NT2/D1 (cell line): Measurements from ENCODE around the gene GRB10.

Source experiments
- SUZ12 ChIP-seq: IDR thresholded peaks from 2 replicates; pipeline ENCODE4 v1.6.1; 2011; ENCODE audit not compliant: insufficient read length, insufficient read depth; ENCODE audit errors: extremely low read depth
- YY1 ChIP-seq: IDR thresholded peaks from 2 replicates; pipeline ENCODE4 v1.6.1; 2011; ENCODE audit not compliant: insufficient read length, insufficient read depth
- ZNF274 ChIP-seq: IDR thresholded peaks from 2 replicates; pipeline ENCODE4 v1.6.1; 2011; ENCODE audit warnings: mild to moderate bottlenecking, low read depth, low read length

DNA sequence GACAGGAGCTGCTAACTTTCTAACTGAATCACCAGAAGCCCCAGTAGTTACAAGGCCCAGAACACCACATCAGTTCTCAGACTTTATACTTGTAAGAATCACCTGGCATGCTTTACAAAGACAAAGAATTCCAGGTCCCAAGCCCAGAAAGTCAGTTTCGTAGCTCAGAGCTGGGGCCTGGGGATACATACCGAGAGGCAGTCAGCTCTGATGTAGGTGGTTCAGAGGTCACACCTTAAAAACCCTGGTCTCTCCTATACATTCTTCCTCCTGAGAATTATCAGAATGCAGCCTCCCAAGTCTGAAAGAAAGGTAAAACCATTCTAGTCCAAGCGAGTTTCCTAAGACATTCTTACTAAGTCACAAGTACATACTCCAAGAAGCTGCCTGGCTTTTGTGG lies 2.3 kb downstream of the GRB10 start:
- TF ChIP-seq YY1, result no peak
- TF ChIP-seq ZNF274, result no peak
- TF ChIP-seq SUZ12, result no peak
